Endothelial cell of umbilical vein (primary cell): ENCODE results near the gene DIAPH3. TPM values are rescaled to one million over a fixed set of nuclear protein-coding genes. Genes with fewer than 3 reads are reported as not detected.

ENCODE experiments used
- BruUV-seq: library from RNA; stranded (reverse); fragments of 400-500 nt; replicated peaks from 2 replicates; lab custom pipeline; 2021; lab: Mats Ljungman, UMichigan
- CTCF ChIA-PET: fragments of 300-600, 350-600 bp; sonication (Branson Sonifier 250); formaldehyde crosslinking; loops from one replicate; lab custom pipeline; 2021; ENCODE audit warnings: antibody characterized with exemption, inconsistent platforms; lab: Charles Lee
- POLR2A ChIA-PET: fragments of 300-600, 350-600 bp; sonication (Branson Sonifier 250); formaldehyde crosslinking; loops from one replicate; lab custom pipeline; 2021; ENCODE audit warnings: antibody characterized with exemption, inconsistent platforms; lab: Charles Lee
- DNase-seq: peaks from one replicate; pipeline ENCODE4 v3.0.0-alpha.2; 2011; ENCODE audit warnings: low read depth, low spot score
- FAIRE-seq: peaks from 2 replicates; lab custom pipeline; 2011; peaks lifted over from hg19 to GRCh38; lab: Jason Lieb, UNC
- H2AFZ ChIP-seq: 2 replicates; pipeline ENCODE4 v1.6.0; 2012; ENCODE audit warnings: low read depth, low read length, control low read depth, inconsistent platforms
- H3K27ac ChIP-seq: 2 replicates; pipeline ENCODE4 v1.5.1; 2011; ENCODE audit warnings: low read depth, mild to moderate bottlenecking, control low read depth, low read length, moderate library complexity; ENCODE audit not compliant: insufficient read depth
- H3K27me3 ChIP-seq, 2 experiments: 2 replicates each; pipeline versions ENCODE4 v1.6.0 to v1.6.1; 2011; ENCODE audit warnings: low read length in 2 of 2, mixed read lengths in 1 of 2; ENCODE audit not compliant: control insufficient read depth in 2 of 2, insufficient read depth in 2 of 2
- H3K36me3 ChIP-seq, 2 experiments: 2 replicates in 1 of 2; 3 replicates in 1 of 2; pipeline ENCODE4 v1.5.1; 2011; ENCODE audit warnings: low read length in 2 of 2, mild to moderate bottlenecking in 1 of 2, moderate library complexity in 1 of 2; ENCODE audit not compliant: control insufficient read depth in 2 of 2, insufficient read depth in 2 of 2; ENCODE audit errors: extremely low read depth in 1 of 2
- H3K4me1 ChIP-seq: 3 replicates; pipeline ENCODE4 v1.5.1; 2011; ENCODE audit warnings: mild to moderate bottlenecking, low read length; ENCODE audit not compliant: control insufficient read depth, insufficient read depth; ENCODE audit errors: extremely low read depth
- H3K4me2 ChIP-seq: 2 replicates; pipeline ENCODE4 v1.6.1; 2011; ENCODE audit warnings: low read length, control low read depth, mixed read lengths; ENCODE audit not compliant: insufficient read depth
- H3K4me3 ChIP-seq, 3 experiments: fragments of 200-600 bp in 1 of 3; sonication (generic), shearing (Covaris generic) in 1 of 3; replicated peaks in 1 of 3; 2 replicates each; pipeline ENCODE4 v1.5.1; 2011 to 2016; ENCODE audit warnings: control low read depth in 3 of 3, low read length in 3 of 3, mild to moderate bottlenecking in 2 of 3, inconsistent platforms in 1 of 3, low read depth in 1 of 3, moderate library complexity in 1 of 3; ENCODE audit not compliant: insufficient read depth in 1 of 3
- H3K79me2 ChIP-seq: 2 replicates; pipeline ENCODE4 v1.6.0; 2012; ENCODE audit warnings: low read length, inconsistent platforms; ENCODE audit not compliant: control insufficient read depth, insufficient read depth
- H3K9ac ChIP-seq: replicated peaks from 2 replicates; pipeline ENCODE3; 2011; ENCODE audit warnings: low read length, control low read depth; ENCODE audit not compliant: insufficient read depth; ENCODE audit errors: extremely low read depth
- H3K9me1 ChIP-seq: replicated peaks from 3 replicates; pipeline ENCODE4 v1.6.0; 2011; ENCODE audit warnings: mild to moderate bottlenecking, low read length; ENCODE audit not compliant: control insufficient read depth, insufficient read depth; ENCODE audit errors: extremely low read depth
- H3K9me3 ChIP-seq: replicated peaks from 2 replicates; pipeline ENCODE4 v1.5.1; 2012; ENCODE audit warnings: low read length, inconsistent platforms; ENCODE audit not compliant: control insufficient read depth, insufficient read depth
- H4K20me1 ChIP-seq: replicated peaks from 2 replicates; pipeline ENCODE3; 2011; ENCODE audit warnings: mild to moderate bottlenecking, low read length; ENCODE audit not compliant: control insufficient read depth, insufficient read depth; ENCODE audit errors: extremely low read depth
- CTCF ChIP-seq, 2 donors: IDR thresholded peaks; 1 replicate in 1 of 2; 2 replicates in 1 of 2; pipeline ENCODE4 v1.5.1; 2011; ENCODE audit warnings: low read length in 2 of 2, mild to moderate bottlenecking in 2 of 2, moderate library complexity in 2 of 2, control low read depth in 1 of 2, inconsistent platforms in 1 of 2, low read depth in 1 of 2; ENCODE audit not compliant: insufficient read depth in 1 of 2; ENCODE audit errors: extremely low read depth in 1 of 2
- EZH2 ChIP-seq: IDR thresholded peaks from 2 replicates; pipeline ENCODE4 v1.6.1; 2012; ENCODE audit warnings: borderline replicate concordance, low read depth, mild to moderate bottlenecking, moderate library complexity, low read length, inconsistent platforms; ENCODE audit not compliant: severe bottlenecking
- FOS ChIP-seq: IDR thresholded peaks from 2 replicates; pipeline ENCODE4 v1.6.1; 2011; ENCODE audit warnings: mild to moderate bottlenecking, low read length, moderate library complexity, borderline replicate concordance; ENCODE audit not compliant: insufficient read depth
- GATA2 ChIP-seq: IDR thresholded peaks from 2 replicates; pipeline ENCODE4 v1.7.0; 2011; ENCODE audit warnings: low read depth, mild to moderate bottlenecking, moderate library complexity, mixed read lengths, low read length; ENCODE audit not compliant: insufficient read length, insufficient read depth
- JUN ChIP-seq: IDR thresholded peaks from 2 replicates; pipeline ENCODE4 v1.6.1; 2011; ENCODE audit warnings: borderline replicate concordance, low read depth; ENCODE audit not compliant: insufficient read length, insufficient read depth
- MAX ChIP-seq: IDR thresholded peaks from 2 replicates; pipeline ENCODE4 v1.6.1; 2011; ENCODE audit not compliant: insufficient read depth, insufficient read length
- MYC ChIP-seq: IDR thresholded peaks from one replicate; pipeline ENCODE4 v1.6.1; 2011; ENCODE audit warnings: mild to moderate bottlenecking, low read depth, low read length
- POLR2A ChIP-seq: IDR thresholded peaks from 2 replicates; pipeline ENCODE4 v1.6.1; 2012; ENCODE audit warnings: low read depth, mild to moderate bottlenecking, control low read depth, low read length
- POLR2AphosphoS5 ChIP-seq: IDR thresholded peaks from 2 replicates; pipeline ENCODE4 v1.6.1; 2012; ENCODE audit warnings: low read depth, mild to moderate bottlenecking, control low read depth, low read length, moderate library complexity; ENCODE audit not compliant: insufficient read depth
- dilution Hi-C: fragments of 300-500 bp; cut with MboI; formaldehyde crosslinking; loops from one replicate; pipeline ENCODE4 v1.15.0; 2019; ENCODE audit warnings: low sequenced_read_pairs; ENCODE audit not compliant: extremely low pct_ligation_motif_present
- intact Hi-C: fragments of 100-400 bp; cut with micrococcal nuclease; formaldehyde crosslinking; loops from one replicate; pipeline ENCODE4 v1.10.0; 2022
- polyA plus RNA-seq, 4 experiments: library from polyadenylated mRNA; depleted of rRNA in 3 of 4; stranded (reverse) in 3 of 4; unstranded in 1 of 4; fragments of >200 nt; gene quantifications; 2 replicates each; pipeline versions ENCODE4 v1.2.1 to v1.2.3, GENCODE V29; 2011 to 2012; ENCODE audit warnings: missing spikeins in 1 of 4
- total RNA-seq: library from RNA; stranded (reverse); gene quantifications from 2 replicates; pipeline ENCODE4 v1.2.3, GENCODE V29; 2021

Gene DIAPH3
- total and polyA plus RNA-seq, 2 donors (not counting 3 experiments of a cell fraction or from before 2014, with no cell fraction given): 9.9 to 44.0 TPM

GRCh38 chr13:59689057-59689456 is 474.7 kb downstream of the DIAPH3 start:
- dilution Hi-C loops (no loop called here), intact Hi-C loops (no loop called here)
- POLR2A ChIA-PET: no interaction called here
- BruUV-seq: no TSS peak
- no peak for FAIRE-seq
- H3K79me2 ChIP-seq: no peaks in the 10 kb centered on the region
- no peaks in the 10 kb centered on the region for H3K27me3 ChIP-seq
- no peak overlapping the region for H3K9ac ChIP-seq
- H3K4me1 ChIP-seq: no peaks in the 10 kb centered on the region
- no peak for DNase-seq
- H3K36me3 ChIP-seq: no peaks in the 10 kb centered on the region
- no peak overlapping the region for H3K27ac ChIP-seq
- H2AFZ ChIP-seq: no peak overlapping the region
- TF ChIP-seq EZH2 (no peak), CTCF (IDR thresholded peaks at IDR 0.05; ENCODE audit: extremely low read depth in 1 of 2, insufficient read depth in 1 of 2, low read depth in 1 of 2, low read length in 2 of 2) (no peak), POLR2AphosphoS5 (no peak), MYC (no peak), MAX (no peak), GATA2 (no peak), JUN (no peak), FOS (no peak), POLR2A (no peak)
- H3K4me3 ChIP-seq: no peak overlapping the region
- H3K4me2 ChIP-seq: no peak overlapping the region
- H3K9me3 ChIP-seq: no peaks in the 10 kb centered on the region
- CTCF ChIA-PET: interaction anchor here (0.7 to 1.3 kb wide), 3 partner anchors 9 to 742 kb away, joined by 3 to 5 read pairs (median 4); no protein-coding TSS in a partner anchor
- no peaks in the 10 kb centered on the region for H4K20me1 ChIP-seq
- no peaks in the 10 kb centered on the region for H3K9me1 ChIP-seq
